Hematopoietic multipotent progenitor cell treated with erythropoietin and hydrocortisone succinate and interleukin-3 and kit ligand, for 4 days (in vitro differentiated cells): ENCODE data around the gene MIS12.

ENCODE experiments used
- DNase-seq: peaks from one replicate; pipeline ENCODE4 v3.0.0-alpha.2; 2015

The MIS12 gene

GRCh38 chr17:5500589-5501391 is 14.4 kb downstream of the MIS12 start:
- DNase-seq = peak; percentile 85

GRCh38 chr17:5501685-5502084 is 15.3 kb downstream of the MIS12 start:
- DNase-seq = no peak

DNA sequence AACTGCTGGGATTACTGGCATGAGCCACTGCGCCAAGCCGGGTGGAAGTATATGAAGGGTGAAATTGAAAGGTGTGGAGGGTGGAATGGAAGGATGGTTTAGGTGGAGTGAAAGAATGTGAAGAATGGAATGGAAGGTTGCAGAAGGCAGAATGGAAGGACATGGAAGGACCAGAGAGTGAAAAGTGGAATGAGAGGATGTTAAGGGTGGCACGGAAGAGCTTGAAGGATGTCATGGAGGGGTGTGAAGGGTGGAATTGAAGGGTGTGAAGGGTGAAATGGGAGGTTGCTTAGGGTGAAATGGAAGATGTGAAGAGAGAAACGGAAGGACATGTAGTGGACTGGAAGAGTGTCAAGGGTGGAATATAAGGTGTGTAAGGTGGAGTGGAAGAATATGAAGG is 16.2 kb downstream of the MIS12 start:
- no peak for DNase-seq

- DNase-seq = no peak
Measured at GRCh38 chr17:5506307-5506706, 19.9 kb downstream of the MIS12 start.

DNA sequence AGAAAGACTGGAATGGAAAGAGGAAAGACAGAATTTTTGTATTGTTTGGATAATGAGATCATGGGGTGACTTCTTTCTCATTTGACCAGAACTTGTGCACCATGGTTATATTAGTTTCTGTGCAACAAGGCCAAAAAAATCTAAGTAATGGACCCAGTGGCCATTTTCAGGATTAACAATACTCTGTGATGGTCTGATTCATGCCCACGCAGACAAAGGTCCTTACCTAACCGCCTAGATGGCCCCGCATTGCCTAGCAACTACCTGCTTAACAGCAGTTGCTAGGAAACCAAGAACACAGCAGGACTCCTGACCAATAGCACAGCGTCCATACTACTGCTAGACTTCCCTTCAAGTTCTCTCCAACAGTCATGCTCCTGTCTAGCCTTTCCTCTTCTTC is 22.4 kb downstream of the MIS12 start:
- no peak for DNase-seq

DNA sequence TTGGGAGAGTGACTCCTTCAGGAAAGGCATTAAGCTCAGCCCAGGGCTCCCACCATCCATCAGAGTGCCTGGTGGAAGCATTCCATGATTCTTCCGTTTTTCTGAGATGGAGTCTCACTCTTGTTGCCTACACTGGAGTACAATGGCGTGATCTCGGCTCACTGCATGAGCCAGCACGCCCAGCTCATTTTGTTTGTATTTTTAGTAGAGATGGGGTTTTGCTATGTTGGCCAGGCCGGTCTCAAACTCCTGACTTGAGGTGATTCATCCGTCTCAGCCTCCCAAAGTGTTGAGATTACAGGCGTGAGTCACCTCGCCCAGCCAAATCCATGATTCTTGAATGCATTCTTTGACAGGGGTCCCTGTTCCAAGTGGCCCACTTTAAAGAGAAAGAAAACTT is 23.1 kb downstream of the MIS12 start:
- no peak for DNase-seq

- DNase-seq = no peak
Measured at GRCh38 chr17:5510771-5511170, 24.4 kb downstream of the MIS12 start.

DNA sequence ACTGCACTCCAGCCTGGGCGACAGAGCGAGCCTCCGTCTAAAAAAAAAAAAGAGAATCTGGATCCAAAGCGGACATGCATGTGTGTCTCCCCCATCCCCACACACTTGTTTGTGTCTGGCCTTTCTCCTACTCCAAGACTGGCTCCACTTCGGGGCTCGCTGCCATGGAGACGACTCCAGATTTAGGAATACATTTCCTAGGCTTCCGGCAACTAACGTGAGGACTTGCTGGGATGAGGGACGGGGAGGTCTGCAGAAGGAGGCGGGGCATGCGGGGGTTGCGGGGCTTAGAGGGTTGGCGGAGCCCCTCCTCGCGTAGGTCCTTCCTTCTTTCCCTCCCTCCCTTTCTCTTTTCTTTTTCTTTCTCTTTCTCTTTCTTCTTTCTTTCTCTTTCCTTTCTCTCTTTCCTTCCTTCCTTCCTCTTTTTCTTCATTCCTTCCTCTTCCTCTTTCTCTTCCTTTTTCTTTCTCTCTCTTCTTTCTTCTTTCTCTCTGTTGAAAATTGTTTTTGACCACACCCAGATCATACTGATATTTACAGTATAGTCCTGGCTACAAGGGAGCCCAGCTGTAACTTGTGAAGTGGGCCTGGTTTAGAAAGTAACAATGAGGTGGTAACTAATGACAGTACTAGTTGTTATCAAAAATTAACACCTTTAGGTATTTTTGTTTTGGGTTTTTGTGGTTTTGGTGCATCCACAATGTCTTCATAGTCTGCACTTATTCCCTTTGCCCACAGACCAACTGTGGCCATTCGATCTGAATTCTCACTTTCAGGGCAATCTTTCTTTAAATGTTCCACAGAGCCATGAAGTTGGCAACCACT is 25.2 kb downstream of the MIS12 start:
- peak; percentile 70 for DNase-seq

- DNase-seq = peak; percentile 77
Measured at GRCh38 chr17:5513628-5514027, 27.3 kb downstream of the MIS12 start.

GRCh38 chr17:5514976-5515375 is 28.6 kb downstream of the MIS12 start:
- no peak for DNase-seq

GRCh38 chr17:5516060-5516792 is 29.9 kb downstream of the MIS12 start:
- peak; percentile 30 for DNase-seq

DNA sequence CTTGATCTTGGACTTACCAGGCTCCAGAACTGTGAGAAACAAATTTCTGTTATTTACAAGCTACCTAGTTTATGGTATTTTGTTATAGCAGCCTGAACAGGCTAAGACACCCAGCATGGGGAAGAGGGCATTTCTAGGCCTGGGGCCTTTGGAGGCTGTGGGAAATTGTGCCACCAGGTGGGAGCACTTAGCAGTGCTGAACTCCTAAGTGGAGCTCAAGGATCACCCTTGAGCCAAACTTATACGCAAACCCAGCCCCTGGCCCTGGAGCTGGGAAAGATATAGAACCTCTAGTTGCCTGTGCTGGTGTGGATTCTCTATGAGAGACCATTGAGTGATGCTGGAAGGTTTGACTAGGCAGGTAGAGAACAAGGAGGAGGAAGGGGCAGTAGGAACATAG is 36.1 kb downstream of the MIS12 start:
- DNase-seq = peak; percentile 20

DNA sequence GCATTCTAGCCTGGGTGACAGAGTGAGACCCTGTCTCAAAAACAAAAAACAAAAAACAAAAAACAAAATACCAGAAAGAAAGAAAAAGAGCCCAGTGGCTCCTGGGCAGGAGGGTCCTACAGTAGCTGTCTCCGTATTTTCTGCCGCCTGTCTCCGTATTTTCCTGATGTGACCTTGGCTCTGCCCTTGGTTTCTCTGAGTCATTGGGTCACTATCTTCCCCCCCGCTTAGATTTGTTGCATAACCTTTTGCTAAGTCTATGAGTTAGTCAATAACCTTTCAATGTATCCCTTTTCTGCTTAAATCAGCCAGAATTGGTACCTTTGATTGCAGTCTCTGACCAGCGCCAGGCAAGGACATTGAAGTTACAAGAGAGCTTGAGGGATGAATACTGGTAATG is 36.9 kb downstream of the MIS12 start:
- DNase-seq = no peak

- peak; percentile 77 for DNase-seq
Measured at GRCh38 chr17:5526821-5527598, 40.6 kb downstream of the MIS12 start.

- DNase-seq = no peak
Measured at GRCh38 chr17:5527601-5528250, 41.4 kb downstream of the MIS12 start.

DNA sequence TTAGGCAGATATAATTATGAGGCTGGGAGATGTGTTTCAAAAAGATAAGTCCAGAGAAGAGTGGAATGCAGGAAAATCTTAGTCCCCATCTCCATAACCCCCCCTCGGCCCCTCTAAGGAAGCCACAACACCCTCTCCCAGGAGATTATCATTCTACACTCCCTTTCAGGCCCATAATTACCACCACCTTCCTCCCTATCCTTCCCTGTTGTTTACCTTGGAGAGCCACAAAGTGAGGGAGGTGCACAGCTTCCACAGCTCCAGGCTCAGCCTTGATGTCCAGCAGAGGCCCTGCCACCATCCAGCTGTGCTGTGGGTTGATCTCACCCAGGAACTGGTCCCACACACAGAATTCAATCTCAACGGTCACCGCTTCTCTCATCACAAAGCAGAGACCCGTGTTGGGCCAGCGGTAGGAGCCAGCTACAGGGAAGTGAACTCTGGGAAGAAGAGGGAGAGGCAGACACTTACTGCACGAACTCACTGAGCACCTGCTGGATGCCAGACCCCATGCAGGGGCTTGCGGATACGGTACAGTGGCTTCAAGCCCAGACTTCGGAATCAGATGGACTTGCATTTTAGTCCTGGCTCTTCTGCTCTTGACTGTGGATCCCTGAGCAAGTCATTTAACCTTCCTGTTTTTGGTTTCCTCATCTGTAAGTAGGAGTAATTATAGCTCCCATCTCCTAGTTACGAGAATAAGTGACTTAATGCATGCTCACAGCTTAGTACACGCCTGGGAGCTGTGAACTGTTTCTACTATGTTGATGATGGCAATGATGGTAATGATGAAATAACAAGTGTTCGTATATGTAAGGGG is 44.1 kb downstream of the MIS12 start:
- no peak for DNase-seq

DNA sequence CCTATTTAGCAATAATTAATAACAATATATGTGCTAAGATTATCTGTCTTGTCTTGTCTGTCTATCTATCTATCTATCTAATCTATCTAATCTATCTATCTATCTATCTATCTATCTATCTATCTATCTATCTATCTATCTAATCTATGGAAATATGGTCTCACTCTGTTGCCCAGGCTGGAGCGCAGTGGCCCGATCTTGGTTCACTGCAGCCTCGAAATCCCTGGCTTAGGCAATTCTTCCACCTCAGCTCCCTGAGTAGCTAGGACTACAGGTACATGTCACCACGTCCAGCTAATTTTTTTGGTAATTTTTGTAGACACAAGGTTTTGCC is 44.7 kb downstream of the MIS12 start:
- DNase-seq = no peak

- DNase-seq = no peak
Measured at GRCh38 chr17:5532581-5532980, 46.2 kb downstream of the MIS12 start.

GRCh38 chr17:5533486-5534315 is 47.3 kb downstream of the MIS12 start:
- DNase-seq = no peak

- no peak for DNase-seq
Measured at GRCh38 chr17:5535436-5535835, 49.1 kb downstream of the MIS12 start.
